HG03097 (cell line): Measurements from ENCODE around the gene PPP1R13B.
"Not testable (repeated sequence)": the region's sequence is repeated elsewhere in the genome, so short reads cannot be mapped to it uniquely, and the experiment has no call there.

Experiments used
- ATAC-seq: cut with Tn5 transposase; IDR thresholded peaks from one replicate; pipeline ENCODE4 v1.9.1; 2021; ENCODE audit not compliant: unreplicated experiment, low FRiP score

Gene PPP1R13B

GRCh38 chr14:103802356-103802755, 45.0 kb downstream of the PPP1R13B start:
- no peak for ATAC-seq

- no peak for ATAC-seq
Observed at GRCh38 chr14:103801459-103801858, 45.9 kb downstream of the PPP1R13B start.

GRCh38 chr14:103793192-103793591, 54.2 kb downstream of the PPP1R13B start:
- not testable (repeated sequence) for ATAC-seq

- no peak for ATAC-seq
Observed at GRCh38 chr14:103788086-103788485, 59.3 kb downstream of the PPP1R13B start.

- no peak for ATAC-seq
Observed at GRCh38 chr14:103782376-103782775, 65.0 kb downstream of the PPP1R13B start.

GRCh38 chr14:103776319-103776718, 71.1 kb downstream of the PPP1R13B start:
- not testable (repeated sequence) for ATAC-seq

GRCh38 chr14:103775506-103775905, 71.9 kb downstream of the PPP1R13B start:
- ATAC-seq: no peak

- no peak for ATAC-seq
Observed at GRCh38 chr14:103773521-103773920, 73.9 kb downstream of the PPP1R13B start.

- no peak for ATAC-seq
Observed at GRCh38 chr14:103772078-103772712, 75.2 kb downstream of the PPP1R13B start.

- ATAC-seq: no peak
Observed at GRCh38 chr14:103770902-103771301, 76.5 kb downstream of the PPP1R13B start.

- ATAC-seq: no peak
Observed at GRCh38 chr14:103770500-103770899, 76.9 kb downstream of the PPP1R13B start.

- no peak for ATAC-seq
Observed at GRCh38 chr14:103767336-103767894, 80.0 kb downstream of the PPP1R13B start.

GRCh38 chr14:103765526-103765925, 81.8 kb downstream of the PPP1R13B start:
- ATAC-seq: no peak

- no peak for ATAC-seq
Observed at GRCh38 chr14:103763730-103764488, 83.5 kb downstream of the PPP1R13B start.

GRCh38 chr14:103762541-103762940, 84.8 kb downstream of the PPP1R13B start:
- no peak for ATAC-seq

- no peak for ATAC-seq
Observed at GRCh38 chr14:103762036-103762435, 85.3 kb downstream of the PPP1R13B start.

GRCh38 chr14:103758059-103758776, 89.2 kb downstream of the PPP1R13B start:
- no peak for ATAC-seq

GRCh38 chr14:103755060-103755459, 92.3 kb downstream of the PPP1R13B start:
- ATAC-seq: no peak

- ATAC-seq: no peak
Observed at GRCh38 chr14:103753774-103754173, 93.6 kb downstream of the PPP1R13B start.

GRCh38 chr14:103749860-103750259, 97.5 kb downstream of the PPP1R13B start:
- ATAC-seq: no peak

- no peak for ATAC-seq
Observed at GRCh38 chr14:103749452-103749851, 97.9 kb downstream of the PPP1R13B start.
